ENCODE results near the gene TBL2.
A peak's percentile ranks its signal among the peaks of the same experiment; 100 is the strongest.
"Not testable (repeated sequence)": the region's sequence is repeated elsewhere in the genome, so short reads cannot be mapped to it uniquely, and the experiment has no call there.

The TBL2 gene

GRCh38 chr7:73526896-73527821 is 51.2 kb downstream of the TBL2 start:
- no peak overlapping the region for H3K4me3 ChIP-seq (ENCODE audit: low read depth, low read length)
- DNase-seq (ENCODE audit: low read depth) = no peak
- no peak for TF ChIP-seq CTCF (IDR thresholded peaks at IDR 0.05; ENCODE audit: control insufficient read depth, extremely low read depth, insufficient read depth)

GRCh38 chr7:73526158-73526494 is 52.3 kb downstream of the TBL2 start:
- H3K4me3 ChIP-seq (ENCODE audit: low read depth, low read length); DNase-seq (ENCODE audit: low read depth): not testable (repeated sequence)

GRCh38 chr7:73522105-73522872 is 56.1 kb downstream of the TBL2 start, which contains the start of gene BAZ1B:
Gene BAZ1B (minus strand): TSS chr7:73522293. CDS start chr7:73521933, 360 bp downstream.
- no peak for TF ChIP-seq CTCF (IDR thresholded peaks at IDR 0.05; ENCODE audit: control insufficient read depth, extremely low read depth, insufficient read depth)
- peak; percentile 93 for DNase-seq (ENCODE audit: low read depth)
- H3K4me3 ChIP-seq (ENCODE audit: low read depth, low read length) = peak within 1 kb of the TSS; percentile 82

- DNase-seq (ENCODE audit: low read depth) = no peak
- peak overlapping the region; percentile 82 for H3K4me3 ChIP-seq (ENCODE audit: low read depth, low read length)
- TF ChIP-seq CTCF (IDR thresholded peaks at IDR 0.05; ENCODE audit: control insufficient read depth, extremely low read depth, insufficient read depth) = no peak
Observed at GRCh38 chr7:73521636-73522104, 56.7 kb downstream of the TBL2 start.

- DNase-seq (ENCODE audit: low read depth) = no peak
- H3K4me3 ChIP-seq (ENCODE audit: low read depth, low read length) = peak overlapping the region; percentile 82
- TF ChIP-seq CTCF (IDR thresholded peaks at IDR 0.05; ENCODE audit: control insufficient read depth, extremely low read depth, insufficient read depth) = no peak
Observed at GRCh38 chr7:73520673-73521635, 57.4 kb downstream of the TBL2 start.

GRCh38 chr7:73519867-73520672 is 58.3 kb downstream of the TBL2 start:
- no peak for TF ChIP-seq CTCF (IDR thresholded peaks at IDR 0.05; ENCODE audit: control insufficient read depth, extremely low read depth, insufficient read depth)
- H3K4me3 ChIP-seq (ENCODE audit: low read depth, low read length) = peak overlapping the region; percentile 82
- no peak for DNase-seq (ENCODE audit: low read depth)
